Hepatocyte (in vitro differentiated cells): ENCODE measurements around the gene CBY2.

ENCODE experiments used
- CTCF ChIP-seq: fragments of 200-600 bp; sonication (generic); IDR thresholded peaks from 2 replicates; pipeline ENCODE4 v1.5.1; 2016; ENCODE audit warnings: antibody characterized with exemption, mild to moderate bottlenecking; ENCODE audit not compliant: poor library complexity
- EZH2 ChIP-seq: fragments of 200-600 bp; sonication (generic); IDR thresholded peaks from 2 replicates; pipeline ENCODE4 v1.6.1; 2016; ENCODE audit warnings: antibody characterized with exemption, mild to moderate bottlenecking, borderline replicate concordance
- EZH2phosphoT487 ChIP-seq: fragments of 200-600 bp; sonication (generic); IDR thresholded peaks from one replicate; pipeline ENCODE4 v1.6.1; 2018; ENCODE audit warnings: antibody characterized with exemption, mild to moderate bottlenecking, low read depth, moderate library complexity; ENCODE audit not compliant: unreplicated experiment, severe bottlenecking

GRCh38 chr13:45715351-45715750 is 13.2 kb downstream of the CBY2 start:
- no peak for TF ChIP-seq EZH2
- TF ChIP-seq CTCF = no peak
- no peak for TF ChIP-seq EZH2phosphoT487
